ENCODE measurements around the gene GOLPH3. TPM values are rescaled to one million over a fixed set of nuclear protein-coding genes. Genes with fewer than 3 reads are reported as not detected.

Gene GOLPH3
- total RNA-seq, 1 experiment from 2014 or later: 69.2 TPM

DNA sequence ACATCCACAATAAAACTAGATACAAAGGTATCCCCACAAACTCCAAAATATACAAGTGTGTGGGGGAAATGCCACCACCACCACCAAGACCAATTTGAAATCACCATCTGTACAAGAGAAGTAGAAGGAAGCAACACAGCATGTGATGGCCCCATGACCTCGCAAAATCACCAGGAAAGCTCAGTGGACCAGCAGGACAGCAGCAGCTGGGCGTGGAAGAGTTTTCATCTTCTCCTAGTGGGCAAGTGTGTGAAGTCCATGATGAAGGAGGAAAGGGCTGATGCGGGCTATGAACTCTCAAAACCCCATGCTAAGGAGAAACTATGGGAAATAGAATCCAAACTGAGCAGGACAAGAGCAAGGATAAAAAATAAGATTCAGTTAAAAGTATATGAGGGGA is 58.1 kb downstream of the GOLPH3 start:
- H3K9ac ChIP-seq (ENCODE audit: low read length): no peak overlapping the region
- H4K20me1 ChIP-seq (ENCODE audit: insufficient read depth): no peaks in the 10 kb centered on the region
- intact Hi-C loops (cut with micrococcal nuclease): no loop called here
- H3K27me3 ChIP-seq (ENCODE audit: insufficient read depth, low read length): no peaks in the 10 kb centered on the region
- no peaks in the 10 kb centered on the region for H3K9me2 ChIP-seq (ENCODE audit: insufficient read depth)
- no peak overlapping the region for H3K4me3 ChIP-seq (replicated peaks in 1 of 2; ENCODE audit: low read depth in 1 of 2, low read length in 2 of 2)
- no peak for TF ChIP-seq RAD21 (IDR thresholded peaks at IDR 0.05; ENCODE audit: low read depth)
- ATAC-seq (peak; percentile 60), DNase-seq (ENCODE audit: low read depth, low spot score) (no peak)
- H3K27ac ChIP-seq (ENCODE audit: low read depth, low read length): no peak overlapping the region
- ChIA-PET CTCF (no interaction called here), POLR2A (no interaction called here), RAD21 (ENCODE audit: low non-redundant PET in 1 of 2, low total read pairs in 2 of 2, uncharacterized antibody in 2 of 2, unreplicated experiment in 2 of 2) (no interaction called here)
- no TSS peak for BruUV-seq (replicated peaks)
- no peak overlapping the region for H2AFZ ChIP-seq (ENCODE audit: low read depth, low read length, poor library complexity, severe bottlenecking)
- H3K4me2 ChIP-seq (ENCODE audit: low read length): no peak overlapping the region
- H3K4me1 ChIP-seq (ENCODE audit: control insufficient read depth in 1 of 2, insufficient read depth in 2 of 2, low read length in 2 of 2): no peaks in the 10 kb centered on the region
- H3K9me3 ChIP-seq (ENCODE audit: control insufficient read depth in 1 of 2, insufficient read depth in 1 of 2, low read depth in 1 of 2, low read length in 2 of 2): no peaks in the 10 kb centered on the region
- peaks cover 55% of the 10 kb centered on the region for H3K79me2 ChIP-seq (ENCODE audit: insufficient read depth, low read length)
- H3K36me3 ChIP-seq (ENCODE audit: control insufficient read depth in 1 of 2, insufficient read depth in 2 of 2, low read length in 2 of 2): peaks cover 5 to 7% of the 10 kb centered on the region in 2 experiments; a peak in 3 of 4 replicates

DNA sequence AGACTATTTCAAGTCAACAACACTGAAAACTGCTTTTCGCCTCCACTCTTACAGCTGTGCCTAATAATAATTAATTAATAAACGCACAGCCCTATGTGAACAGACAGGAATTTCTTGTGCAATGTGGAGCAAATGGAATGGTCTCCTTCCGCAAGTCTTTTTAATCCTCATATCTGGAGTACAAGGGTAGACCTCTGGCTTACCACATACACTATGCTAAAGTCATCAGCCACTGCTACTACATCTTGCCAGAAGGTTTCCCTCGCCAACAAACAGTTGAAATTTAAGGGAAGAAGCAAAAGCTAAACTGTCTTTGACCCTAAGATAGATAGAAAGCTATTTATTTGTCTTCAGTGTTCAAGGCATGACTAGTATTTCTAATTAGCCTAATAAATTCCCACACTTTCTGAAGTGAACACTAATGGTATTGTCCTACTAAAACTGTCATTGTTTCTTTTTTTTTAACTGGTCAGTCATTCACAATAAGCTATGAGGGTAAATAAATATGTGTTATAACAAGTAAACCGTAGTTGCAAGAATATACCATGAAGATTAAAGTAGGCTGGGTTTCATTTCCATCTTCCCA is 63.9 kb downstream of the GOLPH3 start:
- no peak for ATAC-seq
- ChIA-PET RAD21 (ENCODE audit: low non-redundant PET in 1 of 2, low total read pairs in 2 of 2, uncharacterized antibody in 2 of 2, unreplicated experiment in 2 of 2) (no interaction called here), CTCF (no interaction called here), POLR2A (no interaction called here)
- TF ChIP-seq POLR2A (IDR thresholded peaks at IDR 0.05; ENCODE audit: borderline replicate concordance, extremely low read depth, insufficient read depth, insufficient read length) (no peak), EZH2phosphoT487 (IDR thresholded peaks at IDR 0.05; ENCODE audit: borderline replicate concordance) (no peak), CBX3 (IDR thresholded peaks at IDR 0.05; ENCODE audit: low read depth) (no peak), TCF7L2 (IDR thresholded peaks at IDR 0.05; ENCODE audit: borderline replicate concordance, extremely low read depth, insufficient read depth, insufficient read length) (no peak), YY1 (IDR thresholded peaks at IDR 0.05; ENCODE audit: extremely low read depth, insufficient replicate concordance, low read depth, low read length) (no peak), CEBPB (IDR thresholded peaks at IDR 0.05; ENCODE audit: low read depth) (no peak), SP1 (IDR thresholded peaks at IDR 0.05; ENCODE audit: low read depth) (no peak), RAD21 (IDR thresholded peaks at IDR 0.05; ENCODE audit: low read depth) (no peak), SIN3A (IDR thresholded peaks at IDR 0.05; ENCODE audit: low read depth) (no peak), EZH2 (IDR thresholded peaks at IDR 0.05) (no peak), ZFX (IDR thresholded peaks at IDR 0.05) (no peak), EGR1 (IDR thresholded peaks at IDR 0.05; ENCODE audit: low read depth) (no peak), SRF (IDR thresholded peaks at IDR 0.05; ENCODE audit: low read depth) (no peak), ELF1 (IDR thresholded peaks at IDR 0.05; ENCODE audit: borderline replicate concordance, low read depth) (no peak)
- TF ChIP-seq, protein P1, sequence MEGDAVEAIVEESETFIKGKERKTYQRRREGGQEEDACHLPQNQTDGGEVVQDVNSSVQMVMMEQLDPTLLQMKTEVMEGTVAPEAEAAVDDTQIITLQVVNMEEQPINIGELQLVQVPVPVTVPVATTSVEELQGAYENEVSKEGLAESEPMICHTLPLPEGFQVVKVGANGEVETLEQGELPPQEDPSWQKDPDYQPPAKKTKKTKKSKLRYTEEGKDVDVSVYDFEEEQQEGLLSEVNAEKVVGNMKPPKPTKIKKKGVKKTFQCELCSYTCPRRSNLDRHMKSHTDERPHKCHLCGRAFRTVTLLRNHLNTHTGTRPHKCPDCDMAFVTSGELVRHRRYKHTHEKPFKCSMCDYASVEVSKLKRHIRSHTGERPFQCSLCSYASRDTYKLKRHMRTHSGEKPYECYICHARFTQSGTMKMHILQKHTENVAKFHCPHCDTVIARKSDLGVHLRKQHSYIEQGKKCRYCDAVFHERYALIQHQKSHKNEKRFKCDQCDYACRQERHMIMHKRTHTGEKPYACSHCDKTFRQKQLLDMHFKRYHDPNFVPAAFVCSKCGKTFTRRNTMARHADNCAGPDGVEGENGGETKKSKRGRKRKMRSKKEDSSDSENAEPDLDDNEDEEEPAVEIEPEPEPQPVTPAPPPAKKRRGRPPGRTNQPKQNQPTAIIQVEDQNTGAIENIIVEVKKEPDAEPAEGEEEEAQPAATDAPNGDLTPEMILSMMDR (IDR thresholded peaks at IDR 0.05 in 2 of 3, conservative IDR thresholded peaks at IDR 0.05 in 1 of 3; ENCODE audit: borderline replicate concordance in 1 of 3, insufficient read depth in 1 of 3, low read depth in 2 of 3, low read length in 2 of 3): no peak
- TF ChIP-seq, protein P2, sequence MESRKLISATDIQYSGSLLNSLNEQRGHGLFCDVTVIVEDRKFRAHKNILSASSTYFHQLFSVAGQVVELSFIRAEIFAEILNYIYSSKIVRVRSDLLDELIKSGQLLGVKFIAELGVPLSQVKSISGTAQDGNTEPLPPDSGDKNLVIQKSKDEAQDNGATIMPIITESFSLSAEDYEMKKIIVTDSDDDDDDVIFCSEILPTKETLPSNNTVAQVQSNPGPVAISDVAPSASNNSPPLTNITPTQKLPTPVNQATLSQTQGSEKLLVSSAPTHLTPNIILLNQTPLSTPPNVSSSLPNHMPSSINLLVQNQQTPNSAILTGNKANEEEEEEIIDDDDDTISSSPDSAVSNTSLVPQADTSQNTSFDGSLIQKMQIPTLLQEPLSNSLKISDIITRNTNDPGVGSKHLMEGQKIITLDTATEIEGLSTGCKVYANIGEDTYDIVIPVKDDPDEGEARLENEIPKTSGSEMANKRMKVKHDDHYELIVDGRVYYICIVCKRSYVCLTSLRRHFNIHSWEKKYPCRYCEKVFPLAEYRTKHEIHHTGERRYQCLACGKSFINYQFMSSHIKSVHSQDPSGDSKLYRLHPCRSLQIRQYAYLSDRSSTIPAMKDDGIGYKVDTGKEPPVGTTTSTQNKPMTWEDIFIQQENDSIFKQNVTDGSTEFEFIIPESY (IDR thresholded peaks at IDR 0.05; ENCODE audit: extremely low read depth, insufficient replicate concordance, low read length): no peak
- H3K4me3 ChIP-seq (replicated peaks in 1 of 2; ENCODE audit: low read depth in 1 of 2, low read length in 2 of 2): no peak overlapping the region
- no peak overlapping the region for H3K4me2 ChIP-seq (ENCODE audit: low read length)
- peaks cover 12 to 26% of the 10 kb centered on the region in 2 experiments; a peak in 3 of 4 replicates for H3K36me3 ChIP-seq (ENCODE audit: control insufficient read depth in 1 of 2, insufficient read depth in 2 of 2, low read length in 2 of 2)
- H3K9me3 ChIP-seq (ENCODE audit: control insufficient read depth in 1 of 2, insufficient read depth in 1 of 2, low read depth in 1 of 2, low read length in 2 of 2): no peaks in the 10 kb centered on the region
- no peak overlapping the region for H2AFZ ChIP-seq (ENCODE audit: low read depth, low read length, poor library complexity, severe bottlenecking)
- no peaks in the 10 kb centered on the region for H3K27me3 ChIP-seq (ENCODE audit: insufficient read depth, low read length)
- peaks cover 26% of the 10 kb centered on the region for H3K79me2 ChIP-seq (ENCODE audit: insufficient read depth, low read length)
- H3K9me2 ChIP-seq (ENCODE audit: insufficient read depth): no peaks in the 10 kb centered on the region
- H3K4me1 ChIP-seq (ENCODE audit: control insufficient read depth in 1 of 2, insufficient read depth in 2 of 2, low read length in 2 of 2): no peaks in the 10 kb centered on the region
- H4K20me1 ChIP-seq (ENCODE audit: insufficient read depth): no peaks in the 10 kb centered on the region
- H3K9ac ChIP-seq (ENCODE audit: low read length): no peak overlapping the region
- no peak overlapping the region for H3K27ac ChIP-seq (ENCODE audit: low read depth, low read length)
- no TSS peak for BruUV-seq (replicated peaks)
- intact Hi-C loops (cut with micrococcal nuclease): no loop called here
- no peak for DNase-seq (ENCODE audit: low read depth, low spot score)

All from HCT116 (cell line).